HG03095 (cell line): ENCODE data around the gene CFAP206.

ENCODE experiments used
- ATAC-seq: cut with Tn5 transposase; IDR thresholded peaks from one replicate; pipeline ENCODE4 v1.9.1; 2021; ENCODE audit warnings: moderate library complexity; ENCODE audit not compliant: unreplicated experiment

The CFAP206 gene

GRCh38 chr6:87407901-87408720 is at the start of gene CFAP206:
Gene CFAP206, plus strand, starts transcription at chr6:87407972. Its CDS starts 1,868 bp downstream, at chr6:87409840.
- peak; percentile 81 for ATAC-seq

DNA sequence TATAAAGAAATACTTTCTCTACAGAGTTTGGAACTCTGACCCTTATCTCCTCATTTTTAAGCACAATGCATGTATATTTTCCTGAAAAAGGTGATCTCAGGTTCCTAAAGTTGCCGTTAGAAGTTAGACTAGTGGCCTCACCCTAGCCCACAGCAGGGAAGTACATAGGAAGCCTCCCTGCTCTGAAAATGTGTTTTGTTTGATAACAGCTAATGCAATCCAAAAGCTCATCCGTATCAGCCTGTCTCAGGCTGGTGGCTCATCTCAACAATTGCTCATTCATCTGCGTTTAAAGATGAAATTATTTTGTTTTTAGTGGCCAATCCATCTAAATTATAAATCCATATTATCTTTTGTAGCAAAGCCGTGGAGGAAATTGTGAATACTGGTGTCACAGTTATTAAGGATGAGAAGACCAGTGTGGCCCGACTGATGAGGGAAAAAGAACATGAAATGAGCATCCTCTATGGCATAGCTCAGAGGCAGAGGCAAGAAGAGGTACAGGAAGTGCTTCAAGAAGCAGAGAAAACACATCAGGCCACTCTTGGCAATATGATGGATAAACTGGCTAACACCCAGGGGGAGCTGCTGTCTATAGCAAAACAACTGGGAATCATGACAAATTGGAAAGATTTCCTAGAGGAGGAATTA is 43.0 kb upstream of the CFAP206 start:
- ATAC-seq, result no peak

DNA sequence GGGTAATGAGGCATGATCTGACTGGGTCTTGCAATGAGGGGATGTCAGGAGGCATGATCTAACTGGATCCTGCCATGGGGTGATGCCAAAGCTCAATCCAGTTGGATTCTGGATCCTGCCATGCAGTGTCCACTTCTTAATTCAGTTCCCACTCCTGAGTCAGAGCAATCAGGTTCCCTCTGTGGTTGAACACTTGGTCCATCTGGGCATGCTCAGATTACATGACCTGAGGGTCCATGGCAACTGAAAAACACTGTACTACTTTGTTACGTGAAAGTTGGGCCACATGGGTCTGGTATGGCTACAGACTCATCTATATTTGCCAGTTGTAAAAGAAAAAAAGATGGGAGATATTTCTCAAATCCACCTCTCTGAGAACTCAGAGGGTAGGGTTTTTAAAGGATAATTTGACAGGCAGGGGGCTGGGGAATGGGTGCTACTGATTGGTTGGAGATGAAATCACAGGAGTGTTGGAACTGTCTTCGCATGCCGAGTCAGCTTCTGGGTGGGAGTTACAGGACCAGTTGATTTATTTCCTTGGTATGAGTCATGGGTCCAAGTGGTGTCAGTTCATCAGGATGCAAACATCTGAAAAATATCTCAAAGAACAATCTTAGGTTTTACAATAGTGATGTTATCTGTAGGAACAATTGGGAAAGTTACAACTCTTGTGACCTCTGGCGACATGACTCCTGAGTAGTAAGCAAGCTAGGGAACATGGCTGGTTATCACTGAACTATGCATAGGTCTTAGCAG is 41.5 kb upstream of the CFAP206 start:
- no peak for ATAC-seq

DNA sequence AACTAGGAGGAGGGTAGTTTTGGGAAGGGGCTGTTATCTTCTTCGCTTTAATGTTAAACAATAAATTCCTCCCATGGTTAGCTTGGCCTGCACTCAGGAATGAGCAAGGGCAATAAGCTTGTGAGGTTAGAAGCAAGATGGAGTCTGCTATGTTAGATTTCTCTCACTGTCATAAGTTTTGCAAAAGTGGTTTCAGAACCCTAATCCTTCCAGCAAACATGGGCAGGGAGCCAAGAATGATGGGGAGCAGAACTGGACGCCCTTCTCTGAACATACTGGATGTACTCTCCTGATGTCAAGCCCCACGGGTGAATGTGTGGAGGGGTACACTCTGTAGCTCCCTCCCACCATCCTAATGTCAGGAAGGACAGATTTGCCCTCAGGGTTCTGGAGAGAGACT is 40.9 kb upstream of the CFAP206 start:
- no peak for ATAC-seq

DNA sequence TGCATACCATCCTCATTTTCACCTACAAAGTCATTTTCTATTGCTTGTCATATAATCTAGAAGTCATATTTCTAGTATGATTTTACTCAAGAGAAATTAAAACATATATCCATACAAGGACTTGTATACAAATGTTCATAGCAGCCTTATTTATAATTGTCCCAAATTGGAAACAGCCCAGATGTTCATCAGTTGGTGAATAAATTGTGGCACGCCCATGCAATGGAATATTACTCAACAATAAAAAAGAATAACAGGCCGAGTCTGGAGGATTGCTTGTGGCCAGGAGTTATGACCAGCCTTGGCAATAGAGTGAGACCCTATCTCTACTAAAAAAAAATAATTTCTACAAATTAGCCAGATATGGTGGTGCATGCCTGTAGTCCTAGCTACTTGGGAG is 34.4 kb upstream of the CFAP206 start:
- ATAC-seq, result no peak

DNA sequence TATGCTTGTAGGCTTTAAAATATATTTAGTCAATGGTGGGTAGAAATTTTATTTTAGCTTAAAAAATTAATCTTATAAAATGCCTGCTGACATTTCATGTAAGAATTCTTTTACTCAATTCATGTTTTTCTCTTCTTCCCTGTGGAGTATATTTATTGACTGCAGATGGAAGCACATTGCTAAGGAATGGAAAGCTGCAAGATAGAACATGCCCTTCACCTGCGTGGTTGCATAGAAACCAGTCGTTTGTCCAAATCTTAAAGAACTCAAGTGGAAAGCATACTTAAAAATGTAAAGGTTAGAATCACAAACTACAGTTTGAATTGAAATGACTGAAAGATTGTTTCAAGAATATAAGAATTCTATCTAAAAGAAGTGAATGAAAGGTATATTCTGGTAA is 32.5 kb upstream of the CFAP206 start:
- no peak for ATAC-seq

DNA sequence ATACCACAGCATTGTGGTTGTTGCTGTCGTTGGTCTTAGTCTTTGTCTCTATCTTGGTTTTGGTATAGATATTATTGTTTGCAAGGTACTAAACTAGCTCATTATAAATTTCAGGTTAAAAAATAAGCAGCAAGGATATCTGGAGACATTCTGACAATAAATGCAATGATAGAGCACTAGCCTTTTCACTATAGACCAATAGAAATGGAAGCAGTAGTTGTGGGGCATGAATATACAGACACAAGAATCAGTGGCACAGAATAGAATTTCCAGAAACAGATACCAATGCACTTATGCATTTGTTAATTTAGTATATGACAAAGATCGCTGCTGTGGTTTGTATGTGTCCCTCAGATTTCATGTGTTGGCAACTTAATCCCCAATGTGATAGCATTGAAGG is 31.1 kb upstream of the CFAP206 start:
- no peak for ATAC-seq

DNA sequence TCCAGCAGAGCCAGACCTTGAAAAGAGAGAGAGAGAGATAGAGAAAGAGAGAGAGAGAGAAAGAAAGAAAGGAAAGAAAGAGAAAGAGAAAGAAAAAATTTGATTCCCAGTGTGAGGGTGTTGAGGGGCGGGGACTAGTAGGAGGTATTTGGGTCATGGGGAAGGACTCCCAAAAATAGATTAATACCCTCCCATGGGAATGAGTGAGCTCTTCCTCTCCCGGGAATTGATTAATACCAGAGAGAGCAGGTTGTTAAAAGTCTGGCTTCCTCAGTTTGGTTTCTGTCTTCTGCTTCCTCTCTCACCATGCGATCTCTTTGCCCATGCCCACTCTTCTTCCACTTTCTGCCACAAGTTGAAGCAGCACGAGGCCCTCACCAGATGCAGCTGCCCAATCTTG is 28.8 kb upstream of the CFAP206 start:
- ATAC-seq, result no peak

- no peak for ATAC-seq
Measured at GRCh38 chr6:87382861-87383260, 24.9 kb upstream of the CFAP206 start.

DNA sequence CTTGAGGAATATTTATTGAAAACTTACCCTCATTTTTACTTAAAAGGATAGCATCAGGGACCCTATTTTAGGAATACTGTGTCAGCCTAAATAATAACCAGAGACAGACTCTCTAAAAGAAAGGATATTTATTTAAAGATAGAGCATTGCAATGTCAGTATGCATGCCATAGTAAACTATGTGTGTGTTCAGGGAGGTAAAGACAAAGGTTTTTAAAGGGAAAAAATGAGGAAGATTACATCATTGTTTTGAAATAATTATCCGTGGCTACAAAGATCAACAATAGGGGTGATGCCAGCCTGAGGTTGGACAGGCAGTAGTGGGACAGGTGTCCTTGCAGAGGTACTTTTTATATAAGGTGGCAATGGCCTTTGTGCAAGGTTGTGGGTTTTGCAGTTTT is 23.7 kb upstream of the CFAP206 start:
- no peak for ATAC-seq

DNA sequence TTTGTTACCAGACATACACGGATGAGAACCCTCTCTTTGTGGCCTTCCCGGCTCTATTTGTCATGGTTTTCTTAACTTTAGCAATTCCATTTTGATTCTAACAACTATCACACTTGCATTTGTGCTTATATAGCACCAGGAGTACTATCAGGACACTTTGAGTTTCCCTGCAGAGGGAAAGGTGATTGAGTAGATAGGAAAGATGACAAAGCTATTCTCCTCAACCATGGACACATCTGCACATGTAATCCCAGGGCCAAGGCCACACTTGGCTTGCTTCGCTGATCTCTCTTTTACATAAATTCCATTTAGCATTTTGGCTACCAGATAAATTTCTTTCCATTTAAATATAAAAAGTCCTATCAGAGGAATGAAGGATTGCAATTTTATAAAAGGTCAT is 23.3 kb upstream of the CFAP206 start:
- no peak for ATAC-seq

DNA sequence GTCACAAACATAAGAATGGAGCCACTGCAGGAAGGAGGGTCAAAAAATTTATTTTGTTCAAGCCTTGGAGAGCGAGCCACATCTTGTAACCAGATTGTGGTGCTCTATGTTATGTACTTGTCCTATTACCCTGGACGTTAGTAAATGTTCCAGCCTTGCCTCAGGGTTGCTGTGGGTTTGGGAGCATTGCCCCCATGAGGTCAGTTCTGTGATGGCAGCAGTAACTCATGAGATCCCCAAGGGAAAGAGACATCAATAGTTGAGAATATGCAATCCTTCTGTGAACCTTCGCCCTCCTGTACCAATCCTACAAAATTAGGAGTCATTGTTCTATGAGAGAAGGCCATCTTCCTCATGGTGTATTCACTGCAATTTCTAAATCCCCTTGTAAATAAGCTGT is 16.4 kb upstream of the CFAP206 start:
- ATAC-seq, result no peak

DNA sequence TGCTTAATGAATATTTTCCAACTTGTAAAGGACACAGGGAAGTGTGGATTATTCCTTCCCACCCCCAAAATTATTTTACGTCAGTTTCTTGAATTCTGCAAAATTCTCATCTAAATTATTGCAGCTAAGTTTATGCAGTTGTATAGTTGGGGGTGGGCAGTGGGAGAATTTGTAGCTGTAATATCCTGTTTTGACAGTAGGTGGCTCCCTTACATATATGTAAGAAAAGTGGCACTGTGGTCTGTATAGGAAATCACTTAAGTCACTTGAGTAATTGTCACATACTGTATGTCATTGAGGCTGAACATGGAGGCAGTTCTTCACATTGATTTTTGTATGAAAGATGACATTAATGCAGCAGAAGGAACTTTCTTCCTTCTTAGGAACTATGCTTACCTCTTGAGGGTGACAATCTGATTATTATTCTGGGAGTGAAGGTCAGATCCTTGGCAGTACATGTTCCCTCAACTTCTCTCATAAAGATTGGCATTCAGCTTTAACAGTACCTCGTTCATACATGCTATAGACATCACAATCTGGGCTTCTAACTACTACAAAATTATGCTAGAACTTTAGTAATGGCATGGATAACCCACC is 14.6 kb upstream of the CFAP206 start:
- ATAC-seq, result peak; percentile 89

DNA sequence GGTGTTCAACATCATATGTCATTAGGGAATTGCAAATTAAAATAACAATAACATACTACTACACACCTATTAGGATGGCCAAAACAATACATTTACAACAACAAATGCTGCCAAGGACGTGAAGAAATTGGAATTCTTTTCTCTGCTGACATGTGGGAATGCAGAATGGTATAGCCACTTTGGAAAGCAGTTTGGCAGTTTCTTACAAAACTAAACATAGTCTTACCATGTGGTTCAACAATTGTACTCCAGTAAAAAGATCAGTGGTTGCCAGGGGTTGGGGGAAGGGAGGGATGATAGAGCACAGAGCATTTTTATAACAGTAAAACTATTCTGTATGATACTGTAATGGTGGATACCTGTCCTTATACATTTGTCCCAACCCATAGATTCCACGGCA is 12.3 kb upstream of the CFAP206 start:
- ATAC-seq, result no peak

DNA sequence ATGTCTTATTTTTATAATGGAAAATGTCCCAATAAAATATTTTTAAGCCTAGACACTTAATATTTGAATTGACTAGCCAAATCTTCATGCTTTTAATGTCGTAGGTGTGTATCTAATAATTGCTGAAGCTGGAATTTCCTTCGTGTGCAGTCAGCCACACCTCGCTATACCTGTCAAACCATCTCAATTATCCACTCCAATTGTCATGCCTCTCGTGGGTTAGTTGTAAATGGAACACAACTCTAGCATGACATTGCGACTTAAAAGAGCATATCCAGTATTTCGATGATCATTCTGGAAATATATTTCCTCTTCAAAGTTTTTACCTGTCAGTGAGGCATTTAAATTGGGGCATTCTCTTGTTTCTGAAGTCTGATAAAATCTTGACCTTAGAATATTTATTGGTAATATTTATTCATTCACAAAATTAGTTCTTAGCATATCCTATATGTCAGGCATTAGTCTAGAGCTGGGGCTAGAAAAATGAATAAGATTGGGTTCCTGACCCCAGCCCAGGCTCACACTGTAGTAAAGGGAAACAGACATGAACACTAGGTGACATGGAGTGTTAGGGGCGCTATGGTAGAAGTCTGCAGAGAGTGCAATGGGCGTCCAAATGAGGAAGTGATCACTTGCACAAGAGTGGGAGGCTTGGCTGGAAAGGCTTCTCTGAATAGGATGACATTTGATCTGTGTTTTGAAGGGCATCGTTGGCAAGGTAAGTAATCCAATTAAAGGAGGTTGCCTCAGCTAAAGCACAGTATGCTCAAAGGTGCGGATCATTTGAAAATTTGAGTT is 11.0 kb upstream of the CFAP206 start:
- ATAC-seq, result no peak

- ATAC-seq, result no peak
Measured at GRCh38 chr6:87397656-87398055, 10.1 kb upstream of the CFAP206 start.

- ATAC-seq, result no peak
Measured at GRCh38 chr6:87401832-87402231, 5.9 kb upstream of the CFAP206 start.

- peak; percentile 14 for ATAC-seq
Measured at GRCh38 chr6:87407561-87407900, 241 bp upstream of the CFAP206 start.

DNA sequence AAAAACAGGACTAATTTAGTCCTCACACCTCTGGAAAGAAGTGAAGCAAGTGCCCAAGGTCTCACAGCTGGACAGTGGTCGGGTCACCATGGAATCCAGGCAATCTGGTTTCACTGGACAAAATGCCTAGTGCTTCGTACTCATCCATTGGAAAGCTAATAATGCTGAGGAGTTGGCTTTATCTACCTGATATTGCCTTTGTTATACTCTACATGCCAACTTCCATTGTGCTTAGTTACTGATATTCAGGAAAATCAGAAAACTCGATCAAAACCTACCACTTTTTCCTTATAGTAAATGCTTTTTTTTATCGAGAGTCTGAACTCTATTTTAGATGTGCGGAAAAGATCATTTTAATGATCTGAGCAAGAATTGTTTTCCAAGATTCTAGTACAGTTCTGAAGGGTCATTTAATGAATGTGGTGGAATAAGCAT is 966 bp downstream of the CFAP206 start:
- no peak for ATAC-seq

GRCh38 chr6:87419266-87419665 is 11.5 kb downstream of the CFAP206 start:
- ATAC-seq, result no peak

DNA sequence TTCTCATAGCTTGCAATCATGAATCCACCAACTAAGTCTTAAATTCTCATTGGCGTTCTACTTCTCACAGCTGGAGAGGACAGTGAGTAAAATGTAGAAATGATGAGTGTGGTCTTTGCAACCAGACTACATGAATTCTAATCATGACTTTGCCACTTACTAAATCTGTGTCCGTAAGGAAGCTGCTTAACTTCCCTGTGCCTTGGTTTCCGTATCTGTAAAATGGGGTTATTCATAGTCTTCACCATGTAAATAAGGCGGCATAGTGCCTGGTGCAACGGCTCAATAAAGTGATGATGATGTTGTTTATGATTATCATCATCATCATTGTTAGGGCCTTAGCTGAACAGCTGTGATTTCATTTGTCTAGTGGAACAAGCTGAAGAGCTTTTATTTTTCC is 12.6 kb downstream of the CFAP206 start:
- no peak for ATAC-seq
